ENCODE measurements around the gene INTS13. TPM values are rescaled to one million over a fixed set of nuclear protein-coding genes. Genes with fewer than 3 reads are reported as not detected.

INTS13 gene
- total and polyA plus RNA-seq, 2 of the 4 experiments (the other 2 are of a cell fraction), result 9.9 to 31.9 TPM

- Histone ChIP-seq H4K91ac (ENCODE audit: insufficient read depth, low read depth, low read length) (no peak overlapping the region), H3K4me3 (ENCODE audit: insufficient read depth, low read depth, low read length) (no peak overlapping the region), H2AFZ (replicated peaks; ENCODE audit: low read length, poor library complexity) (no peak overlapping the region), H3K14ac (replicated peaks; ENCODE audit: low read depth, low read length) (no peak overlapping the region), H3K9me1 (ENCODE audit: insufficient read depth, low read length) (peaks cover 5% of the 10 kb centered on the region; the same call in 1 of the 2 replicates), H3K9me3 (ENCODE audit: control insufficient read depth, insufficient read depth, low read length) (no peaks in the 10 kb centered on the region), H3K36me3 (ENCODE audit: control insufficient read depth, insufficient read depth, low read length) (no peaks in the 10 kb centered on the region; the same call in 1 of the 2 replicates), H4K5ac (ENCODE audit: low read depth, low read length) (no peak overlapping the region), H3K4me2 (ENCODE audit: low read depth, low read length) (no peak overlapping the region), H2BK5ac (ENCODE audit: low read depth, low read length, poor library complexity, severe bottlenecking) (no peak overlapping the region), H3K79me1 (ENCODE audit: low read depth in 1 of 2, low read length in 2 of 2) (peaks cover 3 to 9% of the 10 kb centered on the region in 2 experiments; a peak in 3 of 4 replicates), H4K20me1 (ENCODE audit: insufficient read depth, low read length) (no peaks in the 10 kb centered on the region; the same call in 1 of the 2 replicates), H3K27me3 (ENCODE audit: control insufficient read depth, insufficient read depth, low read length) (no peaks in the 10 kb centered on the region), H3K56ac (ENCODE audit: extremely low read depth, insufficient read depth, low read length) (no peak overlapping the region), H2AK9ac (replicated peaks; ENCODE audit: low read depth, low read length, poor library complexity) (no peak overlapping the region), H3K4me1 (ENCODE audit: control insufficient read depth, insufficient read depth, low read length) (no peaks in the 10 kb centered on the region), H2BK15ac (ENCODE audit: low read depth, low read length) (no peak overlapping the region), H3K23ac (ENCODE audit: low read depth, low read length) (no peak overlapping the region), H3K9ac (ENCODE audit: low read depth, low read length) (no peak overlapping the region), H3K18ac (ENCODE audit: low read depth, low read length) (no peak overlapping the region), H3K4ac (ENCODE audit: low read depth, low read length) (no peak overlapping the region), H2BK120ac (ENCODE audit: low read depth, low read length) (no peak overlapping the region), H2AK5ac (ENCODE audit: low read depth, low read length) (no peak overlapping the region), H4K8ac (ENCODE audit: low read depth in 2 of 2, low read length in 2 of 2) (no peak overlapping the region), H2BK20ac (ENCODE audit: low read depth, low read length) (no peak overlapping the region), H3K27ac (ENCODE audit: insufficient read depth, low read length) (no peak overlapping the region)
- ChIA-PET CTCF (no interaction called here), POLR2A (ENCODE audit: unreplicated experiment) (no interaction called here)
- in situ Hi-C loops (cut with MboI; ENCODE audit: low sequenced_read_pairs), result no loop called here
- ATAC-seq (ENCODE audit: low read depth) (no peak), DNase-seq (no peak)
- TF ChIP-seq CHD1 (IDR thresholded peaks at IDR 0.05; ENCODE audit: low read depth, low read length), result no peak
- TF ChIP-seq FOS (IDR thresholded peaks at IDR 0.05; ENCODE audit: low read depth, low read length), result no peak
- no peak for TF ChIP-seq MAZ (IDR thresholded peaks at IDR 0.05; ENCODE audit: borderline replicate concordance, low read depth, low read length)
- TF ChIP-seq MXI1 (IDR thresholded peaks at IDR 0.05; ENCODE audit: borderline replicate concordance, low read depth, low read length), result no peak
- TF ChIP-seq POLR2A (IDR thresholded peaks at IDR 0.05; ENCODE audit: low read depth, low read length), result no peak
- TF ChIP-seq BHLHE40 (IDR thresholded peaks at IDR 0.05; ENCODE audit: low read depth, low read length), result no peak
- TF ChIP-seq, protein P1, sequence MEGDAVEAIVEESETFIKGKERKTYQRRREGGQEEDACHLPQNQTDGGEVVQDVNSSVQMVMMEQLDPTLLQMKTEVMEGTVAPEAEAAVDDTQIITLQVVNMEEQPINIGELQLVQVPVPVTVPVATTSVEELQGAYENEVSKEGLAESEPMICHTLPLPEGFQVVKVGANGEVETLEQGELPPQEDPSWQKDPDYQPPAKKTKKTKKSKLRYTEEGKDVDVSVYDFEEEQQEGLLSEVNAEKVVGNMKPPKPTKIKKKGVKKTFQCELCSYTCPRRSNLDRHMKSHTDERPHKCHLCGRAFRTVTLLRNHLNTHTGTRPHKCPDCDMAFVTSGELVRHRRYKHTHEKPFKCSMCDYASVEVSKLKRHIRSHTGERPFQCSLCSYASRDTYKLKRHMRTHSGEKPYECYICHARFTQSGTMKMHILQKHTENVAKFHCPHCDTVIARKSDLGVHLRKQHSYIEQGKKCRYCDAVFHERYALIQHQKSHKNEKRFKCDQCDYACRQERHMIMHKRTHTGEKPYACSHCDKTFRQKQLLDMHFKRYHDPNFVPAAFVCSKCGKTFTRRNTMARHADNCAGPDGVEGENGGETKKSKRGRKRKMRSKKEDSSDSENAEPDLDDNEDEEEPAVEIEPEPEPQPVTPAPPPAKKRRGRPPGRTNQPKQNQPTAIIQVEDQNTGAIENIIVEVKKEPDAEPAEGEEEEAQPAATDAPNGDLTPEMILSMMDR (conservative IDR thresholded peaks at IDR 0.05; ENCODE audit: low read depth, low read length), result no peak
- TF ChIP-seq RAD21 (IDR thresholded peaks at IDR 0.05; ENCODE audit: low read length), result no peak
- no peak for TF ChIP-seq RFX5 (IDR thresholded peaks at IDR 0.05; ENCODE audit: low read depth, low read length)
- no peak for TF ChIP-seq SMC3 (IDR thresholded peaks at IDR 0.05; ENCODE audit: low read depth, low read length)
- no peak for TF ChIP-seq MAFK (IDR thresholded peaks at IDR 0.05; ENCODE audit: low read depth, low read length)
- TF ChIP-seq, protein P2, sequence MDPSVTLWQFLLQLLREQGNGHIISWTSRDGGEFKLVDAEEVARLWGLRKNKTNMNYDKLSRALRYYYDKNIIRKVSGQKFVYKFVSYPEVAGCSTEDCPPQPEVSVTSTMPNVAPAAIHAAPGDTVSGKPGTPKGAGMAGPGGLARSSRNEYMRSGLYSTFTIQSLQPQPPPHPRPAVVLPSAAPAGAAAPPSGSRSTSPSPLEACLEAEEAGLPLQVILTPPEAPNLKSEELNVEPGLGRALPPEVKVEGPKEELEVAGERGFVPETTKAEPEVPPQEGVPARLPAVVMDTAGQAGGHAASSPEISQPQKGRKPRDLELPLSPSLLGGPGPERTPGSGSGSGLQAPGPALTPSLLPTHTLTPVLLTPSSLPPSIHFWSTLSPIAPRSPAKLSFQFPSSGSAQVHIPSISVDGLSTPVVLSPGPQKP (IDR thresholded peaks at IDR 0.05; ENCODE audit: borderline replicate concordance, low read depth, low read length), result no peak
- TF ChIP-seq CEBPB (IDR thresholded peaks at IDR 0.05; ENCODE audit: low read depth, low read length), result no peak
- TF ChIP-seq NFE2L2 (IDR thresholded peaks at IDR 0.05; ENCODE audit: low read depth, low read length), result no peak
- intact Hi-C loops (cut with micrococcal nuclease), result no loop called here
- BruUV-seq (replicated peaks), result no TSS peak
- dilution Hi-C loops (cut with HindIII; ENCODE audit: low sequenced_read_pairs, unreplicated experiment), result no loop called here
- WGBS, 2 experiments (ENCODE audit: extremely low coverage in 2 of 2, insufficient read length in 1 of 2), result no CpG with 5 or more reads among the region's 2 CpGs
Observed at GRCh38 chr12:26982866-26983265, 45.1 kb upstream of the INTS13 start.

Data from IMR-90 (cell line).